A172 (cell line): Measurements from ENCODE around the gene IL22RA2. TPM values are rescaled to one million over a fixed set of nuclear protein-coding genes. Genes with fewer than 3 reads are reported as not detected.

Experiments used
- DNase-seq: peaks from one replicate; pipeline ENCODE4 v3.0.0-alpha.2; 2015; ENCODE audit warnings: low spot score
- total RNA-seq: library from RNA; depleted of rRNA; stranded (reverse); fragments of >200 nt; shearing (Covaris generic); gene quantifications from 2 replicates; pipeline ENCODE4 v1.2.3, GENCODE V29; 2014

IL22RA2 gene
- total RNA-seq, 1 experiment from 2014 or later, result not detected

GRCh38 chr6:137197684-137198645 lies 24.5 kb upstream of the IL22RA2 start:
- no peak for DNase-seq

DNA sequence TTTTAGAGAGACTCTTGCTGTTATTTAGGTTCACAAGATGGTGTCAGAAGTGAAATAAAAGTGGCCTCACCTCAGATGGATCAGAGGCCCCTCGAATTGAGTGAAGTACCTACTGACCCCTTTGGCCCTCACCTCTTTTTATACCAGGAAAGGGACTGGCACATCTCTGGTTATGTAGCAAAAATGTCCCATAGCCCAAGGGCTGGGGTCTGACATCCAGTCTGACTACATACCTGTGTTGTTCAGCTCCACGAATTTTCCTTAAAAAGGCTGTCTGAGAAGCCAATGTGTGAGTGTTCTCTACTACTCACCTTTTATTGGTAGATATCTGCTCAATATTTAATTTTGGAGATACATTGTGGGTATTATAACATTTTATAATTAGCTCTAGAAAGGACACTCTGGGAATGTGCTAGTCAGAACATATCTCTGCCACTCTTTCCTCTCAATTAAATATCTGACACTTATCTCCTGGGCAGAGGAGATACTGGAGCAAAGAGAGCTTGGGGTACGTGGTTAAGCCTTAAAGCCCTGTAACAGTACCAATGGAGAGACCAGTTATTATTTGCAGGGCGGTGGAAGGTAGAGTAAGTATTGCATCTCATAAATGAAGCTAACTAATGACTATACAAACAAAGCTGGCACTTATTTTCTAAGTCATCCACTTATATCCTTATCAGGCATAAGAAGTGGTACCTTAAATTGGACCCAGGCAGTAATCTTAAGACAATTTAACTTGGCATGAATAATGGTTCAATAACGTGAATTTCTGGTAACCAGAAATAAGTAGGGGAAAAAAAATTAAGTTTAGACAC lies 20.0 kb upstream of the IL22RA2 start:
- no peak for DNase-seq

- DNase-seq, result no peak
These were observed 19.4 kb upstream of the IL22RA2 start for GRCh38 chr6:137192821-137193220.

GRCh38 chr6:137191670-137192069 lies 18.2 kb upstream of the IL22RA2 start:
- DNase-seq, result no peak

DNA sequence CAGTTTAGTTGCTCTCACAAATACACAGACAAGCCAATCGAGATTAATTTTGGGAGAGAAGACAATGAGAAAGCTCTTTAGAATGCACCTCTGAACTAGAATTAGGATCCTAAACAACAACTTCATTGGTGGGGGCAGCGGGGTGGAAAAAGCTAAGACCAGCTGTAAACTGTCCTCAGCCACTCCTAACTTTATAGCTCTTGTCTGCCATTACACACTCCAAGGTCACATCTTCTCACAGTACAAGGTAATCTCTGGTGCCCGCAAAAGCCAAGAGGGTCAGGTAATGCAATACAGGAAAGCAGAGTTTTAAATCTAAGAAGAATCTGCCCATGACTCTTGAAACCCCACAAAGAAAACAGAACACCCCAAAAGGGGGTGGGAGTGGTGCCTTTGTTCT lies 17.8 kb upstream of the IL22RA2 start:
- no peak for DNase-seq

DNA sequence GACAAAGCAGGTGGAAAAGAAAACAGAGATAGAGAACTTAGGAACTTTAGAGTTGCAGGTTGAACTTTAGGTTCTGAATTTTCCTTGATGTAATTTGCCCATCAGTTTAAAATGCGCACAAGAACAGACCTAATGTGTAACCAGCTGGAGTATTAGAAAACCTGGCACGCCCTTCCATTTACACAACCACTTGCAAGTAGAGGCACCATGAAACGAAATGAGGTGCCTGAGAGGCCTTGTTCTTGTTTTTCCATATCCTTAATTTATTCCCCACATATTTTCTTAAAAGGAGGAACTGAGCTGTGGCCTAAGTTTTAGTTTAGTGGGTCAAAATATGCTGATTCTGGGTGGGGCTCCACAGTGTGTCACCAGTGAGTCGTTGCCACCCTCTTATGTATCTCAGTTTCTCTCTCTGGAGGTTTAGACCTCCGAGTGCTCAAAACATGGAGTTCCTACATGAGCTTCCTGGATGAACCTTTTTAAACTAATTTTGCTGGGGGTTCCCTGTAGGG lies 17.2 kb upstream of the IL22RA2 start:
- DNase-seq, result no peak

DNA sequence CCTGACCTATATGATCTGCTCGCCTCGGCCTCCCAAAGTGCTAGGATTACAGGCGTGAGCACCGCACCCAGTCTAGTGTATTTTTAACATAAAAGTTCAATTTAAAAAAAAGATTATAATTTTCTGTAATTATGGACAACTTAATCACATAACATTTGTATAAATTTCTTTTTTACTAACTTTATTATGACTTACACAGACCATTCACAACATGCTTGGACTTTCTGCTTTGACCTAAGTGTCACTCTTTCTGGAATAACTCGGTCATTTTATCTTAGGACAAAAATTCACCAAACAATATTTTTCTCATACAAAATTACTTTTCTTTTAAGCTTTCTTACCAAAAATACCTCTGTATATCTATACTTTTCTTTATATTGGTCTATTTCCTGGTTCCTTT lies 15.4 kb upstream of the IL22RA2 start:
- DNase-seq, result peak; percentile 26

- DNase-seq, result no peak
These were observed 11.8 kb upstream of the IL22RA2 start for GRCh38 chr6:137185290-137185689.

- no peak for DNase-seq
These were observed 9.2 kb upstream of the IL22RA2 start for GRCh38 chr6:137182654-137183073.

DNA sequence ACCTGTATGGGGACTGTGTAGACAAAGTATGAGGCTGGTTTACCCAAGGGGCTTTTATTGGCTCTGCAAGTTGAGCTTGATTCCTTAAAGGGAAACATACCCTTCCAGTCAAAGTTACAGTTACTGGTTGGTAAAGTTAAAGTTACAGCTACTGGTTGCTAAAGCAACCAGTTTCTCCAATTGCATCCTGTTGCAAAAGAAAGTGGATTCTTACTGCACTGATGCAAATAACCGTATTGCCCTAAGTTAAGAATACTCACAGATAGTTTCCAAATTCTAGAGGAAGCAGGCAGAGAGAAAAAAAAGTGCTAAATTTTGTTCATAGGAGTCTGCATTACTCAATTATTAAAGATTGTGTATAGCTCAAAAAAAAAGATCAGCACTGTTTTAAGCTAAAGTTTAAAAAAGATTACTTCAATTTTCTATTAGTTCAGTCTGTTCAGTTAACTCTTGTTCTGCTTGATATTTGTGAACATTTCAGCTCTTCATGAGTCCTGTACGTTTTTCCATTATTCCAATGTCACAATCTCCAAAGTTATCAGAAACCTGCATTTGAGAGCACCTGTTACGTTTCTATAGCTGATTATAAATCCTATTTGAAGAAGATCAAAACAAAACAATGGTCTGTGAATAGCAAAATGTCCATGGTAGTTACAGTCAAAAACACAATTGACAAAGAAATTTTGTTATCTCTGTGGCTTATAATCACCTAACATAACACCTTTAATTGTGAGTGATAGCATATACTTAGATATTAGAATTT lies 8.6 kb upstream of the IL22RA2 start:
- no peak for DNase-seq

- DNase-seq, result no peak
These were observed 4.2 kb upstream of the IL22RA2 start for GRCh38 chr6:137177611-137178010.

DNA sequence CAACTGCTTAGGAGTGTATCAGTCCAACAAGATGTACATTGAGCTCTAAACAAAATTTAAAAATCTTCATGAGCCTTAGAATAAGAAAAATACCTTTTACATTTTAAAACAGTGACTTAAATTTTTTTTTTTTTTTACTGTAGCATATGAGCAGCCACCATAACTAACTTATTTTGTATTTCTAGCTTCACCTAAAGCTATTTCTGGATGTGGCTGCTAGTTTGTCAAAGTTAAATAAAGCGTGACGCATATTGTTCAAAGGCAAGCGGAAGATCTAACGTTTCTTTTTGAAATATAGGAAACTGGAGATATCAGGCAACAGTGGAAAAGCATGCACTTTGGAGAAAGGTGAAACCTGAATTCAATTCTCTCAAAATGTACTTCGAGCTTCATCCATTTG lies 3.3 kb upstream of the IL22RA2 start:
- DNase-seq, result no peak

DNA sequence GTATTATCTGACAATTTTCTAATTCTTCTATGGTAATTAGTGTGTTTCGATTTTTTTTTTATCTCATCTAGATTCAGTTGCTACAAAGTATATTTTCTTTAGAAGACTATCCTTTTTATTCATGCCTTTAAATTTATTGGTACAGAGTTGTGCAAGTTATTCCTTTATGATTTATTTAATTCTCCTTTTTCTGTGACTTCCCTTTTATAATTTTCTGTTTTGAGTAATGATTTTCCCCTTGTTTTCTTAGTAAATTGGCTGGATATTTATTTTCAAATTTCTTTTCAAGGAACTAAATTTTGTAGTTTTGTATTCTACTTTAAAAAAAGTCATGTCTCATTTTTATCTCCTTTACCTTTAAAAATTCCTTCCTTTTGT lies 2.4 kb upstream of the IL22RA2 start:
- no peak for DNase-seq

GRCh38 chr6:137175157-137175867 lies 1.9 kb upstream of the IL22RA2 start:
- DNase-seq, result no peak

DNA sequence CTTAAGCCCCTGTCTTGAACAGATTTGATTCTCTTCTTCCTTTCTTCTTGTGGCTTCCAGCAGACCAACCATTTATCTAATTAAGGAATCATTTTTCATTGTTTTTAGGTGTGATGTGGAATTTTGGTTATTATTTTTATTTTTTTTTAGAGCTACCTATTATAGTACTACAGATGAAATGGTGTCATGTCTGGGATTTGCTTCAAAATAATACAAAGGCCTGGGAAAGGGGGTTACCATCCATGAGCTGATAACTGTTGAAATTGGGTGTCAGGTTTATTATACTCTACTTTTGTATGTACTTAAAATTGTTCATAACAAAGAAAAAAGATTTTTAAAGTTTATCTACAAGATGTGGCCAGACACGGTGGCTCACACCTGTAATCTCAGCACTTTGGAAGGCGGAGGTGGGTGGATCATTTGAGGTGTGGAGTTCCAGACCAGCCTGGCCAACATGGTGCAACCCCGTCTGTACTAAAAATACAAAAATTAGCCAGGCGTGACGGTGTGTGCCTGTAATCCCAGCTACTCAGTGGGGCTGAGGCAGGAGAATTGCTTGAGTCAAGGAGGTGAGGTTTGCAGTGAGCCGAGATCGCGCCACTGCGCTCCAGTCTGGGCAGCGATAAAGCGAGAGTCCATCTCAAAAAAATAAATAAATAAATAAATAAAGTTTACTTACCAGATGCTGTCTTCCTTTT lies 561 bp downstream of the IL22RA2 start:
- DNase-seq, result no peak

DNA sequence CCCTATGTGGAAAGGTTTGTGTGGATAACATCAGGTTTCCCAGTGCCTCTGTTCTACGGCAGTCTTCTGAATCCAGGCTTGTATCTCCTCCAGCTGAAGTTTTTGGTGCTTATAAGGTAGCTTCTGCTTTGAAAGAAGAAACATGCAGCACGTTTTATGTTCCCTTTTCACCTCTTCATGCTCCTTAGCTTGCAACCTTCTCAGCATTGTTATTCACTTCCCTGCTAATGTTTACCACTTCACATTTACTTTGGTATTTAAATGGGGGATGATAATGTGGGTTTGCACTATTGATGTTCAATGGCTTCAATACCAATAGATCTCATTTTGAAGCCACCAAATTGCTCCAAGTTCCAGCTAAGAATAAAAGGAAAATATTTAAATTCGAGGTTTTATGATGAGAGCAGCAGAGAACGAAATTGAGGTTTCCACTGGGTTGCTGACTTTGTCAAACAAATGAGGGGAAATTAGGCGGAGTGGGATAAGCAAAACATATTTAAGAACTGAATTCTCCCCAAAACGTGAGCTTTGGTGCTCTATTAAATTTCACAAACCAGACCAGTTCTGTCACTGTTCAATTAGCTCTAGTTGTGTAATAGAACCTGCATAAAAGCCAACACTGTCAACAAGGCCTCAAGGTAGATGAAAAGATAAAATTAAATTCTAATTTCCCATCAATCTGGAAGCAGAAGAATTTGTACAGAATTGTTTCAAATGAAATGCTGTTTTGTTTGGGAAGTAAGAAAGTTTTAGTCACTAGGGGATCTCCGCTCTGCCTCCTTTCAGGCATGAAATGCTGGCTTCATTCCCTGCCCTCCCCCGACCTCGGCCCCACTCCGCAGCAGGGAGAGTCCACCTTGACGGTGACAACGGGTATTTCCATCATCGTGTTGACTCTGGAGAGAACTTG lies 1.4 kb downstream of the IL22RA2 start:
- DNase-seq, result no peak

GRCh38 chr6:137171053-137171374 lies 2.4 kb downstream of the IL22RA2 start:
- DNase-seq, result no peak

- DNase-seq, result no peak
These were observed 3.0 kb downstream of the IL22RA2 start for GRCh38 chr6:137170266-137171052.
